HepG2 (cell line): ENCODE measurements around the gene RNU11. TPM values are rescaled to one million over a fixed set of nuclear protein-coding genes. Genes with fewer than 3 reads are reported as not detected.

Experiments used
- AGO2 ChIP-seq: fragments of 200-400 bp; formaldehyde crosslinking; optimal IDR thresholded peaks from 2 replicates; pipeline ENCODE3; 2017; ENCODE audit warnings: mild to moderate bottlenecking, low read depth, low read length, moderate library complexity
- ARNT2 ChIP-seq: sonication (generic); formaldehyde crosslinking; IDR thresholded peaks from 2 replicates; pipeline ENCODE4 v1.8.0; 2022; ENCODE audit warnings: mild to moderate bottlenecking, low read depth, missing genetic modification reagents, moderate library complexity
- BRD4 ChIP-seq: sonication (generic); formaldehyde crosslinking; IDR thresholded peaks from 2 replicates; pipeline ENCODE4 v1.4.0; 2020; ENCODE audit warnings: missing genetic modification reagents
- DPF2 ChIP-seq: sonication (generic); formaldehyde crosslinking; IDR thresholded peaks from 2 replicates; pipeline ENCODE4 v1.4.0; 2020; ENCODE audit warnings: mild to moderate bottlenecking, low read depth, missing genetic modification reagents, borderline replicate concordance
- KDM2A ChIP-seq: sonication (generic); formaldehyde crosslinking; IDR thresholded peaks from 2 replicates; pipeline ENCODE4 v1.4.0; 2020; ENCODE audit warnings: low read depth, missing genetic modification reagents, borderline replicate concordance
- KLF16 ChIP-seq, 2 experiments: sonication (generic) in 1 of 2; formaldehyde crosslinking in 1 of 2; IDR thresholded peaks; 2 replicates each; pipeline versions ENCODE4 v1.6.1 to v1.8.0; 2016 to 2023; ENCODE audit warnings: missing genetic modification reagents in 2 of 2, missing compliant biosample characterization in 1 of 2
- MAFF ChIP-seq: IDR thresholded peaks from 2 replicates; pipeline ENCODE4 v1.6.1; 2011; ENCODE audit warnings: low read depth, low read length, improper control_type of control experiment
- MXI1 ChIP-seq: IDR thresholded peaks from 3 replicates; pipeline ENCODE4 v1.6.1; 2012; ENCODE audit warnings: low read depth, low read length, inconsistent platforms, borderline replicate concordance
- NFKB2 ChIP-seq: sonication (generic); formaldehyde crosslinking; IDR thresholded peaks from 2 replicates; pipeline ENCODE4 v1.4.0; 2020; ENCODE audit warnings: missing genetic modification reagents, borderline replicate concordance
- PHF21A ChIP-seq: sonication (generic); formaldehyde crosslinking; IDR thresholded peaks from 2 replicates; pipeline ENCODE4 v1.5.0; 2020; ENCODE audit warnings: mild to moderate bottlenecking, missing genetic modification reagents
- PHF8 ChIP-seq: sonication (generic); formaldehyde crosslinking; IDR thresholded peaks from 2 replicates; pipeline ENCODE4 v1.5.0; 2020; ENCODE audit warnings: missing genetic modification reagents
- PLRG1 ChIP-seq: fragments of 450-650 bp; conservative IDR thresholded peaks from 2 replicates; pipeline ENCODE4 v1.6.1; 2016
- RBFOX2 ChIP-seq: fragments of 200-400 bp; formaldehyde crosslinking; IDR thresholded peaks from 2 replicates; pipeline ENCODE4 v1.6.1; 2017; ENCODE audit warnings: low read depth, mild to moderate bottlenecking, low read length
- SALL1 ChIP-seq: sonication (generic); formaldehyde crosslinking; IDR thresholded peaks from 2 replicates; pipeline ENCODE4 v1.8.0; 2022; ENCODE audit warnings: mild to moderate bottlenecking, missing genetic modification reagents
- SIX4 ChIP-seq: sonication (generic); formaldehyde crosslinking; IDR thresholded peaks from 2 replicates; pipeline ENCODE4 v1.4.0; 2020; ENCODE audit warnings: missing genetic modification reagents
- SKI ChIP-seq: fragments of 450-650 bp; IDR thresholded peaks from one replicate; pipeline ENCODE4 v1.6.1; 2018; ENCODE audit warnings: mild to moderate bottlenecking; ENCODE audit not compliant: partially characterized antibody
- ZBTB8A ChIP-seq: sonication (generic); formaldehyde crosslinking; IDR thresholded peaks from 2 replicates; pipeline ENCODE4 v1.4.0; 2020; ENCODE audit warnings: mild to moderate bottlenecking, low read depth, missing genetic modification reagents, borderline replicate concordance
- ZNF121 ChIP-seq: sonication (generic); formaldehyde crosslinking; IDR thresholded peaks from 2 replicates; pipeline ENCODE4 v1.5.0; 2020; ENCODE audit warnings: mild to moderate bottlenecking, missing genetic modification reagents
- ZNF232 ChIP-seq: sonication (generic); formaldehyde crosslinking; IDR thresholded peaks from 2 replicates; pipeline ENCODE4 v1.4.0; 2020; ENCODE audit warnings: missing genetic modification reagents, borderline replicate concordance
- ZNF496 ChIP-seq: sonication (generic); formaldehyde crosslinking; IDR thresholded peaks from 2 replicates; pipeline ENCODE4 v1.8.1; 2023; ENCODE audit warnings: mild to moderate bottlenecking, moderate library complexity, missing genetic modification reagents; ENCODE audit not compliant: insufficient replicate concordance
- ZNF572 ChIP-seq: sonication (generic); formaldehyde crosslinking; IDR thresholded peaks from 2 replicates; pipeline ENCODE4 v1.5.1; 2020; ENCODE audit warnings: mild to moderate bottlenecking, missing genetic modification reagents
- ZNF629 ChIP-seq: sonication (generic); formaldehyde crosslinking; conservative IDR thresholded peaks from 2 replicates; pipeline ENCODE4 v1.5.0; 2020; ENCODE audit warnings: missing genetic modification reagents
- ZNF660 ChIP-seq: sonication (generic); formaldehyde crosslinking; IDR thresholded peaks from 2 replicates; pipeline ENCODE4 v1.5.1; 2020; ENCODE audit warnings: mild to moderate bottlenecking, low read depth, missing genetic modification reagents, borderline replicate concordance
- ZNF761 ChIP-seq: sonication (generic); formaldehyde crosslinking; conservative IDR thresholded peaks from 2 replicates; pipeline ENCODE4 v1.4.0; 2020; ENCODE audit warnings: mild to moderate bottlenecking, missing genetic modification reagents
- ZNF768 ChIP-seq: sonication (generic); formaldehyde crosslinking; IDR thresholded peaks from 2 replicates; pipeline ENCODE4 v1.4.0; 2020; ENCODE audit warnings: missing genetic modification reagents
- ZNF780A ChIP-seq: sonication (generic); formaldehyde crosslinking; IDR thresholded peaks from 2 replicates; pipeline ENCODE4 v1.8.0; 2022; ENCODE audit warnings: mild to moderate bottlenecking, missing genetic modification reagents, moderate library complexity
- ZSCAN30 ChIP-seq: sonication (generic); formaldehyde crosslinking; IDR thresholded peaks from 2 replicates; pipeline ENCODE4 v1.5.0; 2020; ENCODE audit warnings: mild to moderate bottlenecking, missing genetic modification reagents
- ZSCAN31 ChIP-seq: sonication (generic); formaldehyde crosslinking; IDR thresholded peaks from 2 replicates; pipeline ENCODE4 v1.5.0; 2020; ENCODE audit warnings: low read depth, mild to moderate bottlenecking, missing genetic modification reagents
- polyA plus RNA-seq, 8 experiments: library from polyadenylated mRNA; depleted of rRNA in 3 of 8; stranded (reverse) in 7 of 8; unstranded in 1 of 8; fragments of >200 nt; fragmentation: Illumina TruSeq in 4 of 8; extraction: Trizol in 4 of 8; gene quantifications; 2 replicates each; pipeline versions ENCODE4 v1.2.1 to v1.2.3, GENCODE V29; 2011 to 2016; ENCODE audit warnings: low read depth in 4 of 8, missing spikeins in 1 of 8, mixed read lengths in 1 of 8; ENCODE audit not compliant: insufficient read depth in 1 of 8
- total RNA-seq, 5 experiments: library from RNA; depleted of rRNA; stranded (reverse); fragments of >200 nt; fragmentation: Illumina TruSeq; extraction: Trizol; gene quantifications; 2 replicates each; pipeline ENCODE4 v1.2.3, GENCODE V29; 2016; ENCODE audit warnings: low read depth in 1 of 5
- TF ChIP-seq, protein P1 (sequence below): sonication (generic); formaldehyde crosslinking; IDR thresholded peaks from 2 replicates; pipeline ENCODE4 v1.5.1; 2020; ENCODE audit warnings: missing genetic modification reagents, mild to moderate bottlenecking, borderline replicate concordance
- TF ChIP-seq, protein P2 (sequence below): IDR thresholded peaks from 2 replicates; pipeline ENCODE4 v1.6.1; 2016; ENCODE audit warnings: low read depth

Gene RNU11
- total and polyA plus RNA-seq, 2 of the 13 experiments (the other 11 are each of a cell fraction or from before 2014, with no cell fraction given) = not detected

DNA sequence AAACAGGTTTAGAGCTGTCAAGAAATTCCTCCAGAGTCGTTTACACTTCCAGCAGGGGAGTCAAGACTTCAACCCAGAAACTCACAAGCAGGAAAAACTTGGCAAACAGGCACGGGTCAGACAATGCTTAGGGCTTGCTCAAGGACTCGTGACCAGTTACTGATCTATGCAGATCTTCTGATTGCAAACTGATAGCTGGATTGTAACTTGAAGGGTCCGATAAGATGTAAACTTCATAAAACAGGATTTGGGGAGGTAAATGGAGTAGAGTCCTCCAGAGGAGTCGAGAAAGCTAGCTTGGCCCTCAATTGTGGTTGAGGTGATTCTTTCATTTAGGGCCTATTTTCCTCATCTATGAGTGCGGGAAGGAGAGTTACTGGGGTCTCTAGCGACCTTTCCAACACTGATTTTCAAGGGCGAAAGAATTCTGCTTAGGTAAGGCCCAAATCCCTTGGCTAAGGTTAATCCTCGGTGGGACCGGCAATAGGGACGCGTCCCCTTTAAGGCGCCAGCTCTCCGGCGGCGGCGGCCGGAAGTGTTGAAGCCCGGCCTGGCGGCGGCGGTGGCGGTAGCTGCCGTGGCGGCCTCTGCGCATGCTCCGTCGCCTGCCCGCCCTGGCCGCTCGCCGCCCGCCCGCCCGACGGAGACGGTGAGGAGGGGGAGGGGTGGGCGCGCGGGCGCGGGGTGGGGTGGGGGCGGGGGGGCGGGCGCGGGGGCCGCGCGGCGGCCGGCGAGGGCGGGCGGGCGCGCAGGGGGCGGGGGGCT, 20.0 kb downstream of the RNU11 start, which contains the start of gene GMEB1 (continued):
- peak; percentile 43; the same call in 1 of the 2 replicates for TF ChIP-seq SALL1 (CRISPR knock-in tag)
- TF ChIP-seq, protein P1, sequence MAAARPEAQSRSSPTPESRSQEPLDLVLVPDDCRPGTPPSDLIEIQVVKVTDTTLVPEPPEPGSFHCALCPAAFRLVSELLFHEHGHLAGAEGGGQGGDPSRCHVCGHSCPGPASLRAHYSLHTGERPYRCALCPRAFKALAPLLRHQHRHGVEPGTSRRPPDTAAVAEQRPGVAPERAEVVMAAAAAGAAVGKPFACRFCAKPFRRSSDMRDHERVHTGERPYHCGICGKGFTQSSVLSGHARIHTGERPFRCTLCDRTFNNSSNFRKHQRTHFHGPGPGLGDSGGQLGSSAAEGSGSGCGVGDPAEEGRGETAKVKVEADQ (CRISPR knock-in tag) = no peak
- no peak for TF ChIP-seq ZNF629 (CRISPR knock-in tag)
- TF ChIP-seq PLRG1 = no peak
- TF ChIP-seq MXI1 = peak; percentile 8; the same call in 1 of the 3 replicates
- TF ChIP-seq, protein P2, sequence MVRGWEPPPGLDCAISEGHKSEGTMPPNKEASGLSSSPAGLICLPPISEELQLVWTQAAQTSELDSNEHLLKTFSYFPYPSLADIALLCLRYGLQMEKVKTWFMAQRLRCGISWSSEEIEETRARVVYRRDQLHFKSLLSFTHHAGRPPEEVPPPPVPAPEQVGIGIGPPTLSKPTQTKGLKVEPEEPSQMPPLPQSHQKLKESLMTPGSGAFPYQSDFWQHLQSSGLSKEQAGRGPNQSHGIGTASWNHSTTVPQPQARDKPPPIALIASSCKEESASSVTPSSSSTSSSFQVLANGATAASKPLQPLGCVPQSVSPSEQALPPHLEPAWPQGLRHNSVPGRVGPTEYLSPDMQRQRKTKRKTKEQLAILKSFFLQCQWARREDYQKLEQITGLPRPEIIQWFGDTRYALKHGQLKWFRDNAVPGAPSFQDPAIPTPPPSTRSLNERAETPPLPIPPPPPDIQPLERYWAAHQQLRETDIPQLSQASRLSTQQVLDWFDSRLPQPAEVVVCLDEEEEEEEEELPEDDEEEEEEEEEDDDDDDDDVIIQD (CRISPR knock-in tag) = no peak
- no peak for TF ChIP-seq NFKB2 (CRISPR knock-in tag)
- TF ChIP-seq AGO2 = no peak
- no peak for TF ChIP-seq ZNF780A (CRISPR knock-in tag)
- TF ChIP-seq BRD4 (CRISPR knock-in tag) = no peak
- TF ChIP-seq KDM2A (CRISPR knock-in tag) = no peak
- no peak for TF ChIP-seq ZNF496 (CRISPR knock-in tag)
- no peak for TF ChIP-seq ZNF121 (CRISPR knock-in tag)
- TF ChIP-seq SIX4 (CRISPR knock-in tag) = no peak
- no peak for TF ChIP-seq ZNF768 (CRISPR knock-in tag)
- TF ChIP-seq DPF2 (CRISPR knock-in tag) = no peak
- no peak for TF ChIP-seq KLF16 (CRISPR knock-in tag; IDR thresholded peaks at IDR 0.05)
- peak; percentile 16; the same call in 1 of the 2 replicates for TF ChIP-seq MAFF
- TF ChIP-seq ZNF572 (CRISPR knock-in tag) = no peak
- TF ChIP-seq RBFOX2 = peak; percentile 70
- 0 out of 2 replicates have a peak, but pooled peaks have one; percentile 32 for TF ChIP-seq ARNT2 (CRISPR knock-in tag)
- no peak for TF ChIP-seq ZNF660 (CRISPR knock-in tag)
- no peak for TF ChIP-seq ZSCAN30 (CRISPR knock-in tag)
- peak; percentile 36 for TF ChIP-seq SKI
- no peak; the same call in 1 of the 2 replicates for TF ChIP-seq ZNF761 (CRISPR knock-in tag)
- TF ChIP-seq ZNF232 (CRISPR knock-in tag) = 0 out of 2 replicates have a peak, but pooled peaks have one; percentile 41
- no peak for TF ChIP-seq ZBTB8A (CRISPR knock-in tag)
- peak; percentile 42 for TF ChIP-seq PHF8 (CRISPR knock-in tag)
- 0 out of 2 replicates have a peak, but pooled peaks have one; percentile 20 for TF ChIP-seq ZSCAN31
- no peak for TF ChIP-seq PHF21A (CRISPR knock-in tag)
